SK-N-SH (cell line): ENCODE data around the gene STIM1. TPM values are rescaled to one million over a fixed set of nuclear protein-coding genes. Genes with fewer than 3 reads are reported as not detected.

Source experiments
- CTCF ChIA-PET: fragments of 300-600, 350-600 bp; formaldehyde crosslinking; extraction: SDS; loops from one replicate; lab custom pipeline; 2021; lab: Yijun Ruan, JAX
- POLR2A ChIA-PET: fragments of 350-600 bp; sonication (Branson Sonifier 250); formaldehyde crosslinking; extraction: SDS; loops from one replicate; lab custom pipeline; 2020; ENCODE audit warnings: antibody characterized with exemption, inconsistent platforms; lab: Yijun Ruan, JAX
- DNase-seq: peaks from one replicate; pipeline ENCODE4 v3.0.0; 2012
- H2AFZ ChIP-seq: fragments of 200-600 bp; sonication (generic); 2 replicates; pipeline ENCODE4 v1.8.1; 2016; ENCODE audit warnings: antibody characterized with exemption, mild to moderate bottlenecking, low read depth
- H3F3A ChIP-seq: fragments of 200-600 bp; sonication (generic); replicated peaks from 2 replicates; pipeline ENCODE3; 2016; ENCODE audit warnings: antibody characterized with exemption, mild to moderate bottlenecking; ENCODE audit not compliant: insufficient read depth
- H3K27ac ChIP-seq, 2 experiments: fragments of 200-500 bp in 1 of 2; fragments of 200-600 bp in 1 of 2; sonication (Bioruptor generic) in 1 of 2; sonication (generic), shearing (Covaris generic) in 1 of 2; 2 replicates each; pipeline versions ENCODE4 v1.5.1 to v1.6.1; 2014 to 2016; ENCODE audit warnings: low read depth in 2 of 2, inconsistent platforms in 1 of 2, low read length in 1 of 2, mild to moderate bottlenecking in 1 of 2, mixed read lengths in 1 of 2
- H3K27me3 ChIP-seq: fragments of 200-600 bp; sonication (generic), shearing (Covaris generic); 2 replicates; pipeline ENCODE4 v1.6.1; 2016; ENCODE audit warnings: mixed run types; ENCODE audit not compliant: insufficient read depth
- H3K36me3 ChIP-seq, 2 experiments: fragments of 200-500 bp in 1 of 2; fragments of 200-600 bp in 1 of 2; sonication (Bioruptor generic) in 1 of 2; sonication (generic) in 1 of 2; replicated peaks in 1 of 2; 2 replicates each; pipeline versions ENCODE3 to v1.5.1; 2014 to 2016; ENCODE audit warnings: low read length in 1 of 2, mild to moderate bottlenecking in 1 of 2; ENCODE audit not compliant: insufficient read depth in 2 of 2, control insufficient read depth in 1 of 2
- H3K4me1 ChIP-seq, 2 experiments: fragments of 200-500 bp in 1 of 2; fragments of 200-600 bp in 1 of 2; sonication (Bioruptor generic) in 1 of 2; sonication (generic), shearing (Covaris generic) in 1 of 2; 2 replicates each; pipeline versions ENCODE4 v1.5.1 to v1.6.1; 2014 to 2016; ENCODE audit warnings: low read depth in 1 of 2, low read length in 1 of 2, mixed run types in 1 of 2; ENCODE audit not compliant: insufficient read depth in 2 of 2, control insufficient read depth in 1 of 2
- H3K4me2 ChIP-seq: fragments of 200-600 bp; sonication (generic), shearing (Covaris generic); 2 replicates; pipeline ENCODE4 v1.6.1; 2017; ENCODE audit warnings: mixed run types
- H3K4me3 ChIP-seq, 2 experiments: fragments of 200-500 bp in 1 of 2; fragments of 200-600 bp in 1 of 2; sonication (Bioruptor generic) in 1 of 2; sonication (generic), shearing (Covaris generic) in 1 of 2; 2 replicates each; pipeline versions ENCODE4 v1.5.1 to v1.8.1; 2014 to 2016; ENCODE audit warnings: low read depth in 2 of 2, inconsistent platforms in 1 of 2, low read length in 1 of 2, mild to moderate bottlenecking in 1 of 2, mixed read lengths in 1 of 2, moderate library complexity in 1 of 2
- H3K79me2 ChIP-seq: fragments of 200-600 bp; sonication (generic); 2 replicates; pipeline ENCODE4 v1.8.1; 2017; ENCODE audit warnings: mild to moderate bottlenecking; ENCODE audit not compliant: insufficient read depth
- H3K9ac ChIP-seq: fragments of 200-600 bp; sonication (generic); 2 replicates; pipeline ENCODE4 v1.6.1; 2017; ENCODE audit warnings: mixed run types
- H3K9me2 ChIP-seq: fragments of 200-600 bp; sonication (generic); 2 replicates; pipeline ENCODE4 v1.6.1; 2017; ENCODE audit warnings: mixed run types
- H3K9me3 ChIP-seq: fragments of 200-600 bp; sonication (generic); 2 replicates; pipeline ENCODE4 v1.6.1; 2017; ENCODE audit warnings: mixed run types, mild to moderate bottlenecking, moderate library complexity
- H4K20me1 ChIP-seq: fragments of 200-600 bp; sonication (generic); 2 replicates; pipeline ENCODE4 v1.6.1; 2017; ENCODE audit warnings: mild to moderate bottlenecking, mixed run types; ENCODE audit not compliant: insufficient read depth
- ELF1 ChIP-seq: IDR thresholded peaks from 2 replicates; pipeline ENCODE4 v1.4.0; 2012
- EP300 ChIP-seq, 2 experiments: IDR thresholded peaks; 2 replicates each; pipeline versions ENCODE4 v1.4.0 to v1.6.1; 2012; ENCODE audit warnings: borderline replicate concordance in 1 of 2, low read depth in 1 of 2, low read length in 1 of 2
- FOXJ3 ChIP-seq: sonication (generic); formaldehyde crosslinking; IDR thresholded peaks from 2 replicates; pipeline ENCODE4 v1.5.1; 2020; ENCODE audit warnings: mild to moderate bottlenecking, missing genetic modification reagents
- FOXM1 ChIP-seq: IDR thresholded peaks from 2 replicates; pipeline ENCODE4 v1.4.0; 2012; ENCODE audit warnings: low read depth, mild to moderate bottlenecking
- GABPA ChIP-seq: IDR thresholded peaks from 2 replicates; pipeline ENCODE4 v1.4.0; 2012; ENCODE audit warnings: low read depth, mild to moderate bottlenecking
- MEF2A ChIP-seq: IDR thresholded peaks from 2 replicates; pipeline ENCODE4 v1.4.0; 2012; ENCODE audit warnings: low read depth, borderline replicate concordance
- MXI1 ChIP-seq: IDR thresholded peaks from 2 replicates; pipeline ENCODE4 v1.6.1; 2012; ENCODE audit warnings: mild to moderate bottlenecking, low read depth, low read length, improper control_type of control experiment
- NFIC ChIP-seq: IDR thresholded peaks from 2 replicates; pipeline ENCODE4 v1.4.0; 2012; ENCODE audit warnings: borderline replicate concordance
- NRF1 ChIP-seq: IDR thresholded peaks from 2 replicates; pipeline ENCODE4 v1.6.1; 2012; ENCODE audit warnings: low read depth, mild to moderate bottlenecking, low read length
- POLR2AphosphoS5 ChIP-seq: IDR thresholded peaks from 2 replicates; pipeline ENCODE4 v1.6.1; 2012; ENCODE audit warnings: low read depth, low read length
- RFX5 ChIP-seq: IDR thresholded peaks from 2 replicates; pipeline ENCODE4 v1.6.1; 2012; ENCODE audit warnings: mild to moderate bottlenecking, improper control_type of control experiment, low read length
- SIN3A ChIP-seq: IDR thresholded peaks from 2 replicates; pipeline ENCODE4 v1.6.1; 2012; ENCODE audit warnings: low read depth, mild to moderate bottlenecking, low read length, moderate library complexity, borderline replicate concordance
- TAF1 ChIP-seq: IDR thresholded peaks from 2 replicates; pipeline ENCODE4 v1.6.1; 2012; ENCODE audit warnings: low read depth, mild to moderate bottlenecking, low read length, moderate library complexity, borderline replicate concordance
- TCF12 ChIP-seq: IDR thresholded peaks from 2 replicates; pipeline ENCODE4 v1.4.0; 2012
- WGBS: methylation state at CpG from one replicate; pipeline ENCODE4 v1.1.6; 2017; ENCODE audit warnings: low lambda C conversion rate; 5-methylcytosine and 5-hydroxymethylcytosine counted together
- polyA plus RNA-seq, 3 experiments: library from polyadenylated mRNA; depleted of rRNA; stranded (reverse); fragments of >200 nt; gene quantifications; 2 replicates each; pipeline ENCODE4 v1.2.3, GENCODE V29; 2012
- TF ChIP-seq, protein P1 (sequence below): IDR thresholded peaks from 2 replicates; pipeline ENCODE4 v1.4.0; 2012; ENCODE audit warnings: low read depth, borderline replicate concordance
- TF ChIP-seq, protein P2 (sequence below): fragments of 150-350 bp; IDR thresholded peaks from 2 replicates; pipeline ENCODE4 v1.6.1; 2016; ENCODE audit warnings: mild to moderate bottlenecking, low read depth, low read length
- TF ChIP-seq, protein P3 (sequence below): IDR thresholded peaks from 2 replicates; pipeline ENCODE4; 2012
- TF ChIP-seq, protein P4 (sequence below): IDR thresholded peaks from 2 replicates; pipeline ENCODE4 v1.4.0; 2012; ENCODE audit warnings: low read depth, borderline replicate concordance
- TF ChIP-seq, protein P5 (sequence below): IDR thresholded peaks from 2 replicates; pipeline ENCODE4 v1.6.1; 2012; ENCODE audit warnings: mild to moderate bottlenecking, low read depth, low read length, moderate library complexity

Gene STIM1
- polyA plus RNA-seq, 1 of the 3 experiments (the other 2 are of a cell fraction): 29.5 TPM

DNA sequence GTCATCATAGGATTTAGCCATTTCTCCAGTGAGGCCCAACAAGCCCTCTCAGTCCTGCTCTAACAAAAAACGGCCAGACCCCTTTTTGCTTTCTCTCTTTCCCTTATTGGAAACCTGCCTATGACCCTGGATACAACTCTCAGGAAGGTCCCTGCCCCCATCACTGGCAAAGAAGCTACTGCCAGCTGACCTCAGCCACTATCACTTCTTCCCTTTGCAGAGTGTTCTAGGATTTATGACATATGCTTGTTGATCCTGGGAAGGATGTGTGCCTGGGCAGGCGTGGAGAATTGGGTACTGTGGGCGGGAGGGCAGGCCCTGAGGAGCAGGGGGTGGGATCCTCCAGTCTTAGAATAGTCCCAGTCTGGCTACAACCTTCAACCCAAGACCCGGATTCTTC lies 39.6 kb upstream of the STIM1 start:
- CTCF ChIA-PET: interaction anchor here (1.7 kb wide), 1 partner anchor 8 kb away, joined by 9 read pairs; the partner anchor contains the start of gene PGAP2

More for the DNA sequence above, 39.6 kb upstream of the STIM1 start:
- Histone ChIP-seq H3K79me2 (no peaks in the 10 kb centered on the region), H4K20me1 (no peaks in the 10 kb centered on the region), H3K36me3 (no peaks in the 10 kb centered on the region), H3K9me2 (no peaks in the 10 kb centered on the region), H3K4me2 (no peak overlapping the region), H3K4me3 (no peak overlapping the region), H2AFZ (no peak overlapping the region), H3K9me3 (no peaks in the 10 kb centered on the region), H3K9ac (no peak overlapping the region), H3K27ac (no peak overlapping the region), H3K27me3 (no peaks in the 10 kb centered on the region), H3F3A (no peaks in the 10 kb centered on the region), H3K4me1 (no peaks in the 10 kb centered on the region)
- WGBS: 92% methylated on average over 4 of the region's 4 CpGs
- TF ChIP-seq ELF1 (no peak), TAF1 (no peak), FOXJ3 (CRISPR knock-in tag) (no peak), POLR2AphosphoS5 (no peak), RFX5 (no peak), EP300 (IDR thresholded peaks at IDR 0.05; ENCODE audit: borderline replicate concordance in 1 of 2, low read depth in 1 of 2, low read length in 1 of 2) (no peak), TCF12 (no peak), SIN3A (no peak), MEF2A (no peak), FOXM1 (no peak), GABPA (no peak), MXI1 (no peak), NFIC (no peak), NRF1 (no peak)
- TF ChIP-seq, protein P1, sequence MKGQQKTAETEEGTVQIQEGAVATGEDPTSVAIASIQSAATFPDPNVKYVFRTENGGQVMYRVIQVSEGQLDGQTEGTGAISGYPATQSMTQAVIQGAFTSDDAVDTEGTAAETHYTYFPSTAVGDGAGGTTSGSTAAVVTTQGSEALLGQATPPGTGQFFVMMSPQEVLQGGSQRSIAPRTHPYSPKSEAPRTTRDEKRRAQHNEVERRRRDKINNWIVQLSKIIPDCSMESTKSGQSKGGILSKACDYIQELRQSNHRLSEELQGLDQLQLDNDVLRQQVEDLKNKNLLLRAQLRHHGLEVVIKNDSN: no peak
- TF ChIP-seq, protein P2, sequence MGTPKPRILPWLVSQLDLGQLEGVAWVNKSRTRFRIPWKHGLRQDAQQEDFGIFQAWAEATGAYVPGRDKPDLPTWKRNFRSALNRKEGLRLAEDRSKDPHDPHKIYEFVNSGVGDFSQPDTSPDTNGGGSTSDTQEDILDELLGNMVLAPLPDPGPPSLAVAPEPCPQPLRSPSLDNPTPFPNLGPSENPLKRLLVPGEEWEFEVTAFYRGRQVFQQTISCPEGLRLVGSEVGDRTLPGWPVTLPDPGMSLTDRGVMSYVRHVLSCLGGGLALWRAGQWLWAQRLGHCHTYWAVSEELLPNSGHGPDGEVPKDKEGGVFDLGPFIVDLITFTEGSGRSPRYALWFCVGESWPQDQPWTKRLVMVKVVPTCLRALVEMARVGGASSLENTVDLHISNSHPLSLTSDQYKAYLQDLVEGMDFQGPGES: no peak
- TF ChIP-seq, protein P3, sequence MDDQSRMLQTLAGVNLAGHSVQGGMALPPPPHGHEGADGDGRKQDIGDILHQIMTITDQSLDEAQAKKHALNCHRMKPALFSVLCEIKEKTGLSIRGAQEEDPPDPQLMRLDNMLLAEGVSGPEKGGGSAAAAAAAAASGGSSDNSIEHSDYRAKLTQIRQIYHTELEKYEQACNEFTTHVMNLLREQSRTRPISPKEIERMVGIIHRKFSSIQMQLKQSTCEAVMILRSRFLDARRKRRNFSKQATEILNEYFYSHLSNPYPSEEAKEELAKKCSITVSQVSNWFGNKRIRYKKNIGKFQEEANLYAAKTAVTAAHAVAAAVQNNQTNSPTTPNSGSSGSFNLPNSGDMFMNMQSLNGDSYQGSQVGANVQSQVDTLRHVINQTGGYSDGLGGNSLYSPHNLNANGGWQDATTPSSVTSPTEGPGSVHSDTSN: no peak
- TF ChIP-seq, protein P4, sequence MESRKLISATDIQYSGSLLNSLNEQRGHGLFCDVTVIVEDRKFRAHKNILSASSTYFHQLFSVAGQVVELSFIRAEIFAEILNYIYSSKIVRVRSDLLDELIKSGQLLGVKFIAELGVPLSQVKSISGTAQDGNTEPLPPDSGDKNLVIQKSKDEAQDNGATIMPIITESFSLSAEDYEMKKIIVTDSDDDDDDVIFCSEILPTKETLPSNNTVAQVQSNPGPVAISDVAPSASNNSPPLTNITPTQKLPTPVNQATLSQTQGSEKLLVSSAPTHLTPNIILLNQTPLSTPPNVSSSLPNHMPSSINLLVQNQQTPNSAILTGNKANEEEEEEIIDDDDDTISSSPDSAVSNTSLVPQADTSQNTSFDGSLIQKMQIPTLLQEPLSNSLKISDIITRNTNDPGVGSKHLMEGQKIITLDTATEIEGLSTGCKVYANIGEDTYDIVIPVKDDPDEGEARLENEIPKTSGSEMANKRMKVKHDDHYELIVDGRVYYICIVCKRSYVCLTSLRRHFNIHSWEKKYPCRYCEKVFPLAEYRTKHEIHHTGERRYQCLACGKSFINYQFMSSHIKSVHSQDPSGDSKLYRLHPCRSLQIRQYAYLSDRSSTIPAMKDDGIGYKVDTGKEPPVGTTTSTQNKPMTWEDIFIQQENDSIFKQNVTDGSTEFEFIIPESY: no peak
- TF ChIP-seq, protein P5, sequence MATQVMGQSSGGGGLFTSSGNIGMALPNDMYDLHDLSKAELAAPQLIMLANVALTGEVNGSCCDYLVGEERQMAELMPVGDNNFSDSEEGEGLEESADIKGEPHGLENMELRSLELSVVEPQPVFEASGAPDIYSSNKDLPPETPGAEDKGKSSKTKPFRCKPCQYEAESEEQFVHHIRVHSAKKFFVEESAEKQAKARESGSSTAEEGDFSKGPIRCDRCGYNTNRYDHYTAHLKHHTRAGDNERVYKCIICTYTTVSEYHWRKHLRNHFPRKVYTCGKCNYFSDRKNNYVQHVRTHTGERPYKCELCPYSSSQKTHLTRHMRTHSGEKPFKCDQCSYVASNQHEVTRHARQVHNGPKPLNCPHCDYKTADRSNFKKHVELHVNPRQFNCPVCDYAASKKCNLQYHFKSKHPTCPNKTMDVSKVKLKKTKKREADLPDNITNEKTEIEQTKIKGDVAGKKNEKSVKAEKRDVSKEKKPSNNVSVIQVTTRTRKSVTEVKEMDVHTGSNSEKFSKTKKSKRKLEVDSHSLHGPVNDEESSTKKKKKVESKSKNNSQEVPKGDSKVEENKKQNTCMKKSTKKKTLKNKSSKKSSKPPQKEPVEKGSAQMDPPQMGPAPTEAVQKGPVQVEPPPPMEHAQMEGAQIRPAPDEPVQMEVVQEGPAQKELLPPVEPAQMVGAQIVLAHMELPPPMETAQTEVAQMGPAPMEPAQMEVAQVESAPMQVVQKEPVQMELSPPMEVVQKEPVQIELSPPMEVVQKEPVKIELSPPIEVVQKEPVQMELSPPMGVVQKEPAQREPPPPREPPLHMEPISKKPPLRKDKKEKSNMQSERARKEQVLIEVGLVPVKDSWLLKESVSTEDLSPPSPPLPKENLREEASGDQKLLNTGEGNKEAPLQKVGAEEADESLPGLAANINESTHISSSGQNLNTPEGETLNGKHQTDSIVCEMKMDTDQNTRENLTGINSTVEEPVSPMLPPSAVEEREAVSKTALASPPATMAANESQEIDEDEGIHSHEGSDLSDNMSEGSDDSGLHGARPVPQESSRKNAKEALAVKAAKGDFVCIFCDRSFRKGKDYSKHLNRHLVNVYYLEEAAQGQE: no peak
- DNase-seq: no peak
- POLR2A ChIA-PET: no interaction called here
